ENCODE data around the gene BEND7.
"Not testable (repeated sequence)": the region's sequence is repeated elsewhere in the genome, so short reads cannot be mapped to it uniquely, and the experiment has no call there.

Gene BEND7

GRCh38 chr10:13417459-13418126 is 111.2 kb downstream of the BEND7 start:
- DNase-seq, result no peak

DNA sequence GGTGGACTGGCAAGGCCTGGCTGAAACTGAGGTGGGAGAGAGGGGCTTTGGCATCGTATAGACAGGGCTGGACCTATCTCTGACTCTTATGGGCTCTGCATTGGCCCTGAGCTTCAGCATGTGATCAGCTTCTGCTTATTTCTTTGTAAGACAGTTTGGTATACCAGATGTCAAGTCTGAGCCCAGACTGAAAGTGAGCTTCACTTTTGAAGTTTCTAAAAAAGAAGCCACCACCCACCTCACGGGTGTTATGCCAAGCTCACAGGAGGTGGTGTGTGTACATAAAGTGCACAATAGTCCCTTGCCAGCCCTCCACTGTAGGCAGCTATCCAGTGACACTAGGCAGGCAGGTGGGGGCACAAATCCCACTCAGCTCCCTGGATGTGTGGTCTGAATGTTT is 112.1 kb downstream of the BEND7 start:
- no peak for DNase-seq

DNA sequence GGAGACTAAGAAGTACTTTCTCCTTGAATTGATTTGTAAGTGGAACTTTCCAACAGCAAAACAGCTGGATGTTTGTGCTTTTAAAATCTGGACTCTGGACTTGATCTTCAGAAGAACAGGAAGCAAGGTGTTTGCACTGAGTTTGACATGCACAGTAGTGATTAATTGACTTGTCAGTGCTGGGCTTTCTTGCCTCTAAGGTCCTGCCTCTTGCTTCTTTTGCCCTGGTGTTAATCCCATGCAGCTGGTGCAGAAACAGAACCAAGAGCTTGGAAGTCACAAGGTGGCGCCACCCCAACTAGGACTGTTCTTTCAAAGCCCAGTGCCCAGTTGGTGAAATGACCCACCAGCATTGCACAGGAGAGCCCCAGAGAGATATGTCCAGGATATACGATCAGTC is 114.0 kb downstream of the BEND7 start:
- DNase-seq, result no peak

DNA sequence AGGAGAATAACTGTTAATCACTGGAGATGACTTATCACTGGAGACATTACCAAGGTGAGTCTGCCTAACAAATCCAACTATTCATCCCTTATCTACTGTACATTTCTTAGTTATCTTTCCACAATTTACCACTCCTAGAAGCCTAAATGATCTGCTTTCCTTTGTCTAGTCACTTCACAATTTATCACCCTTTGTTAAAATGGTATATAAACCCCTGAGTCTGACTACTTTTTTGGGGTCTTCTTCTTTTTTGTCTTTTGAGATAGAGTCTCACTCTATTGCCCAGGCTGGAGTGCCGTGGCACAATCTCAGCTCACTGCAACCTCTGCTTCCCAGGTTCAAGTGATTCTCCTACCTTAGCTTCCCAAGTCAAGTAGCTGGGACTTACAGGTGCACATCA is 114.7 kb downstream of the BEND7 start:
- no peak for DNase-seq

DNA sequence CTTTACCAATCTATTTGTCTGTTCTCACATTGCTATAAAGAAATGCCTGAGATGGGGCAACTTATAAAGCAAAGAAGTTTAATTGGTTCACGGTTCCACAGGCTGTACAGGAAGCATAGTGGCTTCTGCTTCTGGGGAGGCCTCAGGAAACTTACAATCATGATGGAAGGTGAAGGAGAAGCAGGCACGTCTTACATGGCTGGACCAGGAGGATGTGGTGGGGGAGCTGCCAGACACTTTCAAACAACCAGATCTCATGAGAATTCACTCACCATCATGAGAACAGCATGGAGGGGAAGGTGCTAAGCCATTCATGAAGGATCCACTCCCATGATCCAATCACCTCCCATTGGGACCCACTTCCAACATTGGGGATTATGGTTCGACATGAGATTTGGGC is 115.9 kb downstream of the BEND7 start:
- DNase-seq, result no peak

DNA sequence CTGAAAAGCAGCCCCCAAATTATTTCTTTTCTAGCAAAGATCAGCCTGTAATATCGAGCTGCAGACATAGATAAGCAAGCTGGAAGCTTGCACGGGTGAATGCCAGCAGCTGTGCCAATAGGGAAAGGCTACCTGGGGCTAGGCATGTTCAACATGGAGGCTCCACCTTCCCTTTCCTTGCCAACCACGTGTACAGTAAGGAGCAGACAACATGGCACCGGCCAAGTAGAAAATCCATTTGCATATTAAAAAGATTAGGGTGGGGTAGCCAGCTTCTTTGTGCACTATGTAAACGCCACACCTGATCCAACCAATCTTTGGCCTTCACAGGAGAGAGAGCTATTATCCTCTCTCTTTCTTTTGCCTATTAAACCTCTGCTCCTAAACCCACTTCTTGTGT is 124.0 kb downstream of the BEND7 start:
- DNase-seq, result no peak

- no peak for DNase-seq
Observed at GRCh38 chr10:13404305-13404759, 124.5 kb downstream of the BEND7 start.

DNA sequence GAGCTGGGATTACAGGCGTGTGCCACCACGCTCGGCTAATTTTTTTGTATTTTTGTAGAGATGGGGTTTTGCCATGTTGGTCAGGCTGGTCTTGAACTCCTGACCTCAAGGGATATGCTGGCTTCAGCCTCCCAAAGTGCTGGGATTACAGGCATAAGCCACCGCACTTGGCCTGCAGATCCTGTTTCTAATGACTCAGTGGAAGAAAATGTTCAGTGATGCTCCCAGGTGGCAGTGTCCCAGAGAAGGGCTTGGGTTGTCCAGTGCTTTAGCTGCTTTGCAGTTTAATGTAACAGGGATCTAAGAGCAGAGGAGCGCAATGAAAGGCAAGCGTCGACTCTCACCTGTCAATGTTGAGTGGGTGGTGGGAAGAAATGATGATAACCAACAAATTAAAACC is 125.4 kb downstream of the BEND7 start:
- not testable (repeated sequence) for DNase-seq

DNA sequence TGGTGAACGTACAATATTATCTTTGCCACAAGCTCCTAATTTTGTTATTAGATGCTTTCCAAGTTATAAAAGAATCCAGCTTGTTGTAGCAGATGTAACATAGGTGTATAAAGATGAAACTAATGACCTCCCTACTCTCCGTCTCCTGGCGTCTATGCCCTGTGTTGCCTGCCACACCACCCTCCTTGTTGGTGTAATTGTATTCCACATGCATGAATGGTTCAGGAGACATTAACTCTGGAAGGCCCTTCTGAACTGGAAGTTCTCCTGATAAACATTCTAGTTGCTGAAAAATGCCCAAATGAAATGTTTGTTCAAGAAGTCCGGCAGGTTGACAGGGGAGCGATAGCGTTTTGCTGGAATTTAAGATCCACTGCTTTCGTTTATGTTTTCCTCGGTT is 126.8 kb downstream of the BEND7 start:
- DNase-seq, result no peak

- DNase-seq, result no peak
Observed at GRCh38 chr10:13401142-13401541, 127.7 kb downstream of the BEND7 start.

GRCh38 chr10:13400196-13400965 is 128.4 kb downstream of the BEND7 start:
- DNase-seq, result no peak

- DNase-seq, result no peak
Observed at GRCh38 chr10:13399752-13400151, 129.1 kb downstream of the BEND7 start.

GRCh38 chr10:13399236-13399635 is 129.6 kb downstream of the BEND7 start:
- no peak for DNase-seq

- DNase-seq, result no peak
Observed at GRCh38 chr10:13397052-13397451, 131.8 kb downstream of the BEND7 start.

GRCh38 chr10:13396369-13396768 is 132.4 kb downstream of the BEND7 start:
- DNase-seq, result no peak

DNA sequence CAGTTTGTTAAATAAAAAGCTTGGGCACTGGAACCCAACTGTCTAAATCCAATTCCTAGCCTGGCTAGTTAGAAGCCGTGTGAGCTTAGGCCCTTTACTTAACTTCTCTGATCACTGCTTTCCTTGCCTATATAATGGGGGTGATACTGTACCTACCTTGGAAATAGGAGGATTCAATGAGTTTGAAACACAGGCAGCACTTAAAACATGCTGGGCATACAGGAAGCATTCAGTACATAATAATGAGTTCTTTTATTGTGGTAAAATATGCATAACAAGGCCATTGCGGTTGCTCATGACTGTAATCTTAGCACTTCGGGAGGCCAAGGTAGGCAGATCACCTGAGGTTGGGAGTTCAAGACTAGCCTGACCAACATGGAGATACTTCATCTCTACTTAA is 133.3 kb downstream of the BEND7 start:
- no peak for DNase-seq

DNA sequence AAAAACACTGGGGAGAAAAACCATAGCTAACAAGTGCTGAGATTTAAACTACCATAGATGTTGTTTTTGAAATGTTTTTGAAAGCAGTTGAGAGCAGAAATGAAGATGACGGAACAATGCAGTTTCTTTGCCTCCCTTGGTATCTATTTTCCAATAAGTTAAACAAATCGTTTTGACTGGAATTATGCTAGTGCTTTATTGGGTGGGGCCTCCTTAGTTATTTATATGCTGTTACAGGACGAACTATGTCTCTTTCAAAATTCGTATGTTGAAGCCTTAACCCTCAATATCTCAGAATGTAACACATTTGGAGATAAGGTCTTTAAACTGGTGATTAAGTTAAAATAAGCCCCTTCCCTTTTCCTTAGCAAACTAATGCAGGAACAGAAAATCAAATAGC is 135.2 kb downstream of the BEND7 start:
- no peak for DNase-seq

- DNase-seq, result no peak
Observed at GRCh38 chr10:13392701-13393100, 136.1 kb downstream of the BEND7 start.

Data from CD4-positive, alpha-beta T cell treated with Interleukin-15 for 1 hour (primary cell).